GM12878 (cell line): ENCODE results near the gene SLC1A7. TPM values are rescaled to one million over a fixed set of nuclear protein-coding genes. Genes with fewer than 3 reads are reported as not detected.

Experiments used
- ATAC-seq: fragments of 200-7000 bp; cut with Tn5 transposase; 3 replicates; pipeline ENCODE4 v1.9.1; 2020; ENCODE audit warnings: mild to moderate bottlenecking, moderate library complexity
- BruUV-seq: library from RNA; stranded (reverse); fragments of 400-500 nt; replicated peaks from 2 replicates; lab custom pipeline; 2021; lab: Mats Ljungman, UMichigan
- CTCF ChIA-PET: fragments of 300-600 bp; sonication (Branson Sonifier 250); formaldehyde crosslinking; extraction: SDS; loops from one replicate; lab custom pipeline; 2021; ENCODE audit warnings: inconsistent platforms; lab: Yijun Ruan, JAX
- POLR2A ChIA-PET: fragments of 350-600 bp; formaldehyde crosslinking; extraction: SDS; loops from one replicate; lab custom pipeline; 2021; ENCODE audit warnings: inconsistent platforms; lab: Charles Lee
- RAD21 ChIA-PET: fragments of 300-600 bp; sonication (Branson Sonifier 250); formaldehyde crosslinking; loops from one replicate; lab custom pipeline; 2023; ENCODE audit warnings: antibody characterized with exemption; ENCODE audit not compliant: unreplicated experiment; lab: Charles Lee
- SMC1A ChIA-PET: fragments of 300-600 bp; sonication (Branson Sonifier 250); formaldehyde crosslinking; loops from one replicate; lab custom pipeline; 2023; ENCODE audit not compliant: unreplicated experiment, uncharacterized antibody; lab: Charles Lee
- DNase-seq: peaks from one replicate; pipeline ENCODE4 v3.0.0-alpha.2; 2011; ENCODE audit warnings: low read depth, low spot score
- FAIRE-seq: peaks from 3 replicates; lab custom pipeline; 2011; peaks lifted over from hg19 to GRCh38; lab: Jason Lieb, UNC
- H2AFZ ChIP-seq: 2 replicates; pipeline ENCODE4 v1.6.0; 2011; ENCODE audit warnings: low read depth, low read length, control low read depth; ENCODE audit not compliant: control insufficient read depth
- H3K27ac ChIP-seq: 2 replicates; pipeline ENCODE4 v1.5.1; 2011; ENCODE audit warnings: control low read depth; ENCODE audit not compliant: control insufficient read depth, insufficient read depth
- H3K27me3 ChIP-seq, 2 experiments: replicated peaks in 1 of 2; 2 replicates each; pipeline versions ENCODE4 v1.6.0 to v1.6.1; 2011; ENCODE audit warnings: low read length in 1 of 2; ENCODE audit not compliant: control insufficient read depth in 2 of 2, insufficient read depth in 2 of 2
- H3K36me3 ChIP-seq, 2 experiments: 2 replicates each; pipeline ENCODE4 v1.5.1; 2011; ENCODE audit warnings: low read length in 1 of 2; ENCODE audit not compliant: control insufficient read depth in 2 of 2, insufficient read depth in 2 of 2
- H3K4me1 ChIP-seq: 2 replicates; pipeline ENCODE4 v1.6.1; 2011; ENCODE audit warnings: mild to moderate bottlenecking, low read length, moderate library complexity, mixed read lengths; ENCODE audit not compliant: control insufficient read depth, insufficient read depth
- H3K4me2 ChIP-seq: 2 replicates; pipeline ENCODE4 v1.6.0; 2011; ENCODE audit warnings: control low read depth; ENCODE audit not compliant: control insufficient read depth, insufficient read depth
- H3K4me3 ChIP-seq: fragments of 200-600 bp; sonication (generic); 2 replicates; pipeline ENCODE4 v1.5.1; 2016
- H3K79me2 ChIP-seq: 2 replicates; pipeline ENCODE4 v1.6.0; 2011; ENCODE audit warnings: low read length; ENCODE audit not compliant: control insufficient read depth, insufficient read depth
- H3K9ac ChIP-seq: 2 replicates; pipeline ENCODE4 v1.8.0; 2011; ENCODE audit warnings: low read length, control low read depth, mixed read lengths; ENCODE audit not compliant: control insufficient read depth, insufficient read depth
- H3K9me3 ChIP-seq: replicated peaks from 3 replicates; pipeline ENCODE4 v1.5.1; 2011; ENCODE audit warnings: mild to moderate bottlenecking, low read length; ENCODE audit not compliant: control insufficient read depth, insufficient read depth
- H4K20me1 ChIP-seq: 2 replicates; pipeline ENCODE4 v1.6.0; 2011; ENCODE audit not compliant: control insufficient read depth, insufficient read depth
- BHLHE40 ChIP-seq, 2 experiments: fragments of 450-650 bp in 1 of 2; IDR thresholded peaks; 2 replicates each; pipeline ENCODE4 v1.6.1; 2011 to 2017; ENCODE audit warnings: low read depth in 2 of 2, borderline replicate concordance in 1 of 2, improper control_type of control experiment in 1 of 2, low read length in 1 of 2, mild to moderate bottlenecking in 1 of 2
- FOXM1 ChIP-seq: IDR thresholded peaks from 2 replicates; pipeline ENCODE4 v1.6.1; 2012; ENCODE audit warnings: low read depth, mild to moderate bottlenecking, inconsistent platforms, low read length, moderate library complexity
- IRF4 ChIP-seq: IDR thresholded peaks from 2 replicates; pipeline ENCODE4 v1.6.1; 2011; ENCODE audit warnings: low read depth, low read length
- KLF5 ChIP-seq: fragments of 450-650 bp; IDR thresholded peaks from 2 replicates; pipeline ENCODE4 v1.6.1; 2014; ENCODE audit warnings: mild to moderate bottlenecking; ENCODE audit not compliant: partially characterized antibody
- LARP7 ChIP-seq: fragments of 450-650 bp; IDR thresholded peaks from 2 replicates; pipeline ENCODE4 v1.6.1; 2017; ENCODE audit warnings: mild to moderate bottlenecking
- MEF2A ChIP-seq: IDR thresholded peaks from 2 replicates; pipeline ENCODE4 v1.6.1; 2011; ENCODE audit warnings: low read depth, mild to moderate bottlenecking, low read length, moderate library complexity; ENCODE audit not compliant: insufficient read depth
- PML ChIP-seq: IDR thresholded peaks from 2 replicates; pipeline ENCODE4 v1.6.1; 2012; ENCODE audit warnings: low read length, inconsistent platforms
- POU2F2 ChIP-seq: IDR thresholded peaks from 3 replicates; pipeline ENCODE4 v1.6.1; 2011; ENCODE audit warnings: low read depth, mild to moderate bottlenecking, low read length, borderline replicate concordance
- RCOR1 ChIP-seq: conservative IDR thresholded peaks from 2 replicates; pipeline ENCODE4 v1.6.1; 2012; ENCODE audit warnings: low read depth, low read length, improper control_type of control experiment
- SUPT20H ChIP-seq: IDR thresholded peaks from 2 replicates; pipeline ENCODE4 v1.6.1; 2011; ENCODE audit warnings: low read depth, mild to moderate bottlenecking, low read length, moderate library complexity, borderline replicate concordance; ENCODE audit not compliant: control insufficient read depth
- YBX1 ChIP-seq: fragments of 450-650 bp; IDR thresholded peaks from 2 replicates; pipeline ENCODE4 v1.6.1; 2016; ENCODE audit warnings: antibody characterized with exemption
- WGBS: methylation state at CpG from one replicate; pipeline ENCODE4 v1.1.6; 2016; ENCODE audit warnings: low lambda C conversion rate; ENCODE audit not compliant: insufficient replicate concordance, insufficient coverage; ENCODE audit errors: missing lambda C conversion rate; 5-methylcytosine and 5-hydroxymethylcytosine counted together
- in situ Hi-C: fragments of 300-500 bp; cut with MboI; formaldehyde crosslinking; loops from 9 replicates; pipeline ENCODE4 v1.14.3; 2018; ENCODE audit warnings: mixed read lengths
- intact Hi-C: fragments of 100-400 bp; cut with micrococcal nuclease; formaldehyde crosslinking; loops from one replicate; pipeline ENCODE4 v1.14.2; 2022; ENCODE audit not compliant: unreplicated experiment
- polyA plus RNA-seq, 11 experiments: library from polyadenylated mRNA; depleted of rRNA in 4 of 11; unstranded in 6 of 11; stranded (reverse) in 5 of 11; fragments of >200 nt; fragmentation: Nextera tagmentation in 4 of 11; fragmentation: Illumina TruSeq in 1 of 11; extraction: Ambion mirVana in 4 of 11; extraction: Trizol in 1 of 11; gene quantifications; 1 replicate in 1 of 11; 2 replicates in 10 of 11; pipeline versions ENCODE4 v1.2.1 to v1.2.3, GENCODE V29; 2011 to 2016; ENCODE audit warnings: inconsistent platforms in 2 of 11, missing spikeins in 2 of 11, low read depth in 1 of 11
- total RNA-seq, 4 experiments: library from RNA; depleted of rRNA in 3 of 4; stranded (reverse); fragments of >200 nt in 3 of 4; fragmentation: Illumina TruSeq in 1 of 4; extraction: Trizol in 1 of 4; gene quantifications; 2 replicates each; pipeline versions ENCODE4 v1.2.1 to v1.2.3, GENCODE V29; 2013 to 2021
- TF ChIP-seq, protein P1 (sequence below): IDR thresholded peaks from 2 replicates; pipeline ENCODE4 v1.6.1; 2012; ENCODE audit warnings: low read depth, low read length, improper control_type of control experiment
- TF ChIP-seq, protein P2 (sequence below): fragments of 450-650 bp; IDR thresholded peaks from 2 replicates; pipeline ENCODE4 v1.6.1; 2017; ENCODE audit warnings: borderline replicate concordance

Gene SLC1A7
- total and polyA plus RNA-seq, 10 of the 15 experiments (the other 5 are each of a cell fraction or from before 2014, with no cell fraction given): not detected

- TF ChIP-seq, protein P1, sequence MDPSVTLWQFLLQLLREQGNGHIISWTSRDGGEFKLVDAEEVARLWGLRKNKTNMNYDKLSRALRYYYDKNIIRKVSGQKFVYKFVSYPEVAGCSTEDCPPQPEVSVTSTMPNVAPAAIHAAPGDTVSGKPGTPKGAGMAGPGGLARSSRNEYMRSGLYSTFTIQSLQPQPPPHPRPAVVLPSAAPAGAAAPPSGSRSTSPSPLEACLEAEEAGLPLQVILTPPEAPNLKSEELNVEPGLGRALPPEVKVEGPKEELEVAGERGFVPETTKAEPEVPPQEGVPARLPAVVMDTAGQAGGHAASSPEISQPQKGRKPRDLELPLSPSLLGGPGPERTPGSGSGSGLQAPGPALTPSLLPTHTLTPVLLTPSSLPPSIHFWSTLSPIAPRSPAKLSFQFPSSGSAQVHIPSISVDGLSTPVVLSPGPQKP: no peak
- TF ChIP-seq POU2F2: no peak
These were observed 20.9 kb upstream of the SLC1A7 start (continued) for GRCh38 chr1:53163291-53163768.

DNA sequence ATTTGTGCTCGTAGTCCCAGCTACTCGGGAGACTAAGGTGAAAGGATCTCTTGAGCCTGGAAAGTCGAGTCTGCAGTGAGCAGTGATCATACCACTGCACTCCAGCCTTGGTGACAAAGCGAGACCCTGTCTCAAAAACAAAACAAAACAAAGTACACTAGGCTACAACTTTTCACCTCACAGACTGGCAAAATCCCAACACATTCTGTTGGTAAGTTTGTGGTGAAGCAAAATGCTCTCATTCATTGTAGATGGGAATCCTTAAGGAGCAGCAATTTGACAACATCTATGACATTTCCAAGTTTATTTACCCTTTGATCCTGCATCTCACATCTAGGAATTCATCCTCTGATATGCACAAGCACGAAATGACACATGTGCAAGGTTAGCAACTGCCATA, 20.2 kb upstream of the SLC1A7 start:
- Histone ChIP-seq H2AFZ (no peak overlapping the region), H3K9ac (no peak overlapping the region), H3K79me2 (no peaks in the 10 kb centered on the region), H3K4me1 (no peaks in the 10 kb centered on the region), H3K27me3 (no peaks in the 10 kb centered on the region; a peak in 2 of 4 replicates), H3K9me3 (no peaks in the 10 kb centered on the region), H3K36me3 (no peaks in the 10 kb centered on the region), H3K4me3 (no peak overlapping the region), H3K27ac (no peak overlapping the region), H3K4me2 (no peak overlapping the region), H4K20me1 (no peaks in the 10 kb centered on the region)
- intact Hi-C loops (no loop called here), in situ Hi-C loops (no loop called here)
- FAIRE-seq: no peak
- no TSS peak for BruUV-seq
- DNase-seq: no peak
- WGBS: 6% methylated on average over 5 of the region's 5 CpGs
- no peak for ATAC-seq
- TF ChIP-seq LARP7: no peak
- no peak for TF ChIP-seq FOXM1
- no peak for TF ChIP-seq IRF4
- TF ChIP-seq RCOR1: no peak
- TF ChIP-seq KLF5: no peak
- no peak for TF ChIP-seq PML
- no peak for TF ChIP-seq YBX1
- TF ChIP-seq MEF2A: no peak
- TF ChIP-seq BHLHE40 (IDR thresholded peaks at IDR 0.05; ENCODE audit: borderline replicate concordance in 1 of 2, low read depth in 2 of 2, low read length in 1 of 2): no peak
- no peak for TF ChIP-seq SUPT20H
- TF ChIP-seq, protein P2, sequence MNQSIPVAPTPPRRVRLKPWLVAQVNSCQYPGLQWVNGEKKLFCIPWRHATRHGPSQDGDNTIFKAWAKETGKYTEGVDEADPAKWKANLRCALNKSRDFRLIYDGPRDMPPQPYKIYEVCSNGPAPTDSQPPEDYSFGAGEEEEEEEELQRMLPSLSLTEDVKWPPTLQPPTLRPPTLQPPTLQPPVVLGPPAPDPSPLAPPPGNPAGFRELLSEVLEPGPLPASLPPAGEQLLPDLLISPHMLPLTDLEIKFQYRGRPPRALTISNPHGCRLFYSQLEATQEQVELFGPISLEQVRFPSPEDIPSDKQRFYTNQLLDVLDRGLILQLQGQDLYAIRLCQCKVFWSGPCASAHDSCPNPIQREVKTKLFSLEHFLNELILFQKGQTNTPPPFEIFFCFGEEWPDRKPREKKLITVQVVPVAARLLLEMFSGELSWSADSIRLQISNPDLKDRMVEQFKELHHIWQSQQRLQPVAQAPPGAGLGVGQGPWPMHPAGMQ: no peak
- POLR2A ChIA-PET: no interaction called here
- SMC1A ChIA-PET: no interaction called here
- RAD21 ChIA-PET: no interaction called here
- CTCF ChIA-PET: no interaction called here
